Left cardiac atrium (tissue), 4 donors: ENCODE results near the gene STARD3NL. TPM values are rescaled to one million over a fixed set of nuclear protein-coding genes. Genes with fewer than 3 reads are reported as not detected.
"Not testable (repeated sequence)": the region's sequence is repeated elsewhere in the genome, so short reads cannot be mapped to it uniquely, and the experiment has no call there.

Experiments used
- ATAC-seq, 2 donors: fragments of 200-7000 bp; cut with Tn5 transposase; one replicate each; pipeline ENCODE4 v1.9.1; 2020; ENCODE audit warnings: mild to moderate bottlenecking in 2 of 2, moderate library complexity in 2 of 2
- DNase-seq: peaks from one replicate; pipeline ENCODE4 v3.0.0-alpha.2; 2020
- intact Hi-C, 2 donors: fragments of 100-400 bp; cut with DNase I; formaldehyde crosslinking; loops; one replicate each; pipeline versions ENCODE4 v1.14.1 to v1.15.1; 2022 to 2023
- long read RNA-seq: library from polyadenylated mRNA; unstranded; transcript quantifications from one replicate; pipeline ENCODE4 v2.0.0, GENCODE V29; 2021
- total RNA-seq, 2 donors: library from RNA; stranded (reverse); fragmentation: NEBNext Ultra II Directional; extraction: Animal tissue kit (Norgen Biotek cat#: 25700); gene quantifications; one replicate each; pipeline ENCODE4 v1.2.1, GENCODE V29; 2021
- donor health status: DM: no; HTN: yes; CAD: no.
- donor health status: DM: no; HTN: yes; CAD: no; lungs with severe emphysema.
- donor health status: DM: yes; HTN: yes; CAD: no.
- donor health status: Dilated cardiomyopathy.

Gene STARD3NL
- 10 to 100 TPM; 31.8 to 34.8 TPM for total RNA-seq
- long read RNA-seq, transcript STARD3NL-202 (10 exons, 1,365 nt): minor isoform, 5 of 62 reads
- long read RNA-seq, transcript STARD3NL-201 (9 exons, 1,728 nt): major isoform, 50 of 62 reads
- long read RNA-seq, partial matches to known transcripts: 1 of 62 reads
- long read RNA-seq, other reads (novel, unspliced or antisense): 2 of 62 reads

GRCh38 chr7:38178004-38178694 is at the start of gene STARD3NL:
TSS of gene STARD3NL (plus strand) at chr7:38178245. CDS start at chr7:38207505, 29,260 bp downstream.
- intact Hi-C loops: no loop called here
- peak; percentile 99 for ATAC-seq

GRCh38 chr7:38129162-38129561 is 48.9 kb upstream of the STARD3NL start:
- intact Hi-C loops: no loop called here
- ATAC-seq (no peak), DNase-seq (no peak)

More at GRCh38 chr7:38178004-38178694, at the start of gene STARD3NL:
- peak; percentile 98 for DNase-seq

GRCh38 chr7:38129579-38129978 is 48.5 kb upstream of the STARD3NL start:
- DNase-seq (no peak), ATAC-seq (no peak)
- intact Hi-C loops: no loop called here

- intact Hi-C loops: no loop called here
These were observed 39.9 kb upstream of the STARD3NL start for GRCh38 chr7:38138171-38138570.

GRCh38 chr7:38141187-38141586 is 36.9 kb upstream of the STARD3NL start:
- ATAC-seq (no peak), DNase-seq (no peak)
- intact Hi-C loops: no loop called here

More at GRCh38 chr7:38138171-38138570, 39.9 kb upstream of the STARD3NL start:
- ATAC-seq (no peak), DNase-seq (no peak)

- ATAC-seq (no peak), DNase-seq (no peak)
- intact Hi-C loops: no loop called here
These were observed 35.3 kb upstream of the STARD3NL start for GRCh38 chr7:38142736-38143135.

GRCh38 chr7:38147005-38147404 is 31.0 kb upstream of the STARD3NL start:
- DNase-seq: no peak
- intact Hi-C loops: no loop called here
- ATAC-seq: no peak

- DNase-seq (no peak), ATAC-seq (no peak)
- intact Hi-C loops: no loop called here
These were observed 26.5 kb upstream of the STARD3NL start for GRCh38 chr7:38151556-38151955.

GRCh38 chr7:38153515-38153914 is 24.5 kb upstream of the STARD3NL start:
- ATAC-seq (no peak), DNase-seq (no peak)
- intact Hi-C loops: no loop called here

GRCh38 chr7:38154278-38154677 is 23.8 kb upstream of the STARD3NL start:
- DNase-seq (no peak), ATAC-seq (no peak)
- intact Hi-C loops: no loop called here

GRCh38 chr7:38160003-38160571 is 18.0 kb upstream of the STARD3NL start:
- intact Hi-C loops: no loop called here
- ATAC-seq (no peak), DNase-seq (no peak)

GRCh38 chr7:38162036-38162435 is 16.0 kb upstream of the STARD3NL start:
- no peak for ATAC-seq
- no peak for DNase-seq
- intact Hi-C loops: no loop called here

GRCh38 chr7:38163671-38164070 is 14.4 kb upstream of the STARD3NL start:
- intact Hi-C loops: no loop called here
- DNase-seq (no peak), ATAC-seq (no peak)

GRCh38 chr7:38168890-38169570 is 9.0 kb upstream of the STARD3NL start:
- no peak for DNase-seq
- intact Hi-C loops: no loop called here

GRCh38 chr7:38169847-38170246 is 8.2 kb upstream of the STARD3NL start:
- intact Hi-C loops: no loop called here
- ATAC-seq (peak in 1 of 2 donors; percentile 58), DNase-seq (peak; percentile 46)

More at GRCh38 chr7:38168890-38169570, 9.0 kb upstream of the STARD3NL start:
- no peak for ATAC-seq

GRCh38 chr7:38171623-38172391 is 6.2 kb upstream of the STARD3NL start:
- intact Hi-C loops: no loop called here
- DNase-seq: no peak
- no peak for ATAC-seq

- DNase-seq, intact Hi-C loops, ATAC-seq: not testable (repeated sequence)
These were observed 2.5 kb upstream of the STARD3NL start for GRCh38 chr7:38175547-38175946.

GRCh38 chr7:38177621-38178003 is 433 bp upstream of the STARD3NL start:
- no peak for ATAC-seq
- intact Hi-C loops: no loop called here
- no peak for DNase-seq

- no peak for DNase-seq
- peak; percentile 23 to 53 for ATAC-seq
- intact Hi-C loops: no loop called here
These were observed 775 bp downstream of the STARD3NL start for GRCh38 chr7:38178695-38179344.
